HEK293T (cell line): Measurements from ENCODE around the gene MYLK.

Experiments
- ARNT ChIP-seq: fragments of 450-650 bp; IDR thresholded peaks from 2 replicates; pipeline ENCODE4 v1.6.1; 2017; ENCODE audit warnings: mild to moderate bottlenecking
- BHLHE40 ChIP-seq: fragments of 450-650 bp; IDR thresholded peaks from 2 replicates; pipeline ENCODE4 v1.6.1; 2016; ENCODE audit warnings: mild to moderate bottlenecking, moderate library complexity, borderline replicate concordance
- ELF4 ChIP-seq: fragments of 450-650 bp; IDR thresholded peaks from 2 replicates; pipeline ENCODE4 v1.6.1; 2017; ENCODE audit warnings: antibody characterized with exemption
- FOXM1 ChIP-seq: fragments of 450-650 bp; IDR thresholded peaks from 2 replicates; pipeline ENCODE4 v1.6.1; 2017; ENCODE audit warnings: mild to moderate bottlenecking, borderline replicate concordance
- HDGF ChIP-seq: fragments of 450-650 bp; IDR thresholded peaks from 2 replicates; pipeline ENCODE4 v1.6.1; 2017; ENCODE audit warnings: antibody characterized with exemption, borderline replicate concordance
- NFRKB ChIP-seq: fragments of 450-650 bp; IDR thresholded peaks from 2 replicates; pipeline ENCODE4 v1.6.1; 2016; ENCODE audit warnings: mild to moderate bottlenecking, moderate library complexity
- SP1 ChIP-seq: fragments of 450-650 bp; IDR thresholded peaks from 2 replicates; pipeline ENCODE4 v1.6.1; 2017
- SUZ12 ChIP-seq: fragments of 450-650 bp; IDR thresholded peaks from 2 replicates; pipeline ENCODE4 v1.6.1; 2016; ENCODE audit warnings: mild to moderate bottlenecking
- TARDBP ChIP-seq: fragments of 450-650 bp; IDR thresholded peaks from 2 replicates; pipeline ENCODE4 v1.6.1; 2016
- TF ChIP-seq, protein P1 (sequence below): fragments of 450-650 bp; IDR thresholded peaks from 2 replicates; pipeline ENCODE4 v1.6.1; 2016

DNA sequence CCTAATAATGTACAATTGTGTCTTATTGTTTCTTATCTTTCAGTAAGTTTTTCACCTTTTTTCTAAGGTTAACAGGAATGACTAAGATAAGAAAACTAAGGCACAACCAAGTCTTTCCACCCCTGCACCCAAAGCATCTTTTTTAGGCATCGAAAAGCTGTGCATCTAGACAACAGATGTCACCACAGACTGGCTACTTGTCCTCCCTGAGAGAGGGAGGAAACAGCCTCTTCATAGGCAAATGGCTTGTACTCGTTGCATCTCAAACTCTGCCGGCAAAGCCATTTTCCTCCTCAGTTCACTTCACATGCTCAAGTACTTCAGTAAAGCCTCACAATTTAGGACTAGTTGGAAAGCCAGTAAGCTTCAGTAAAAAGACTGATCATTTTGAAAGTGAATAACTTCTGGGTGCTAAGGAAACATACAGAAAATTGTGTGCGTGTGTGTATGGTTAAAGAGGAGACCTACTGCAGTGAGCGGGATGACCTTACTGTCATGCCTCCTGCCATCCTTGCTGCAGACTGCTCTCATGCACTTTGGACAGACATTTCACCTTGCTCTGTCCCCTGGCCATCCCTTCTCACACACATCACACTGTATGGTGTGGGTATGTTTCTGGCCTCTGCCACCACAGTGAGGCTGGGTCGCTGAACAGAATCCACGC lies 262.8 kb downstream of the MYLK start:
- no peak for TF ChIP-seq SP1
- no peak for TF ChIP-seq ELF4
- TF ChIP-seq SUZ12 = no peak
- no peak for TF ChIP-seq ARNT
- TF ChIP-seq HDGF = no peak
- no peak for TF ChIP-seq NFRKB
- no peak for TF ChIP-seq FOXM1
- TF ChIP-seq, protein P1, sequence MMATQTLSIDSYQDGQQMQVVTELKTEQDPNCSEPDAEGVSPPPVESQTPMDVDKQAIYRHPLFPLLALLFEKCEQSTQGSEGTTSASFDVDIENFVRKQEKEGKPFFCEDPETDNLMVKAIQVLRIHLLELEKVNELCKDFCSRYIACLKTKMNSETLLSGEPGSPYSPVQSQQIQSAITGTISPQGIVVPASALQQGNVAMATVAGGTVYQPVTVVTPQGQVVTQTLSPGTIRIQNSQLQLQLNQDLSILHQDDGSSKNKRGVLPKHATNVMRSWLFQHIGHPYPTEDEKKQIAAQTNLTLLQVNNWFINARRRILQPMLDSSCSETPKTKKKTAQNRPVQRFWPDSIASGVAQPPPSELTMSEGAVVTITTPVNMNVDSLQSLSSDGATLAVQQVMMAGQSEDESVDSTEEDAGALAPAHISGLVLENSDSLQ = no peak
- TF ChIP-seq BHLHE40 = no peak
- TF ChIP-seq TARDBP = no peak
